GM11168 (cell line): ENCODE results near the gene TFAM.

Source experiments
- in situ Hi-C: fragments of 300-500 bp; cut with MboI; formaldehyde crosslinking; loops from one replicate; pipeline ENCODE4 v1.12.0; 2022; ENCODE audit warnings: low sequenced_read_pairs; ENCODE audit not compliant: unreplicated experiment

TFAM gene

GRCh38 chr10:58384999-58385783, at the start of gene TFAM:
Gene TFAM, plus strand, starts transcription at chr10:58385410. Its CDS starts 138 bp downstream, at chr10:58385548.
- in situ Hi-C loops, result loop anchor here (10.0 kb wide), 1 partner anchor 80 kb away; no protein-coding TSS in a partner anchor

GRCh38 chr10:58336242-58336641, 49.0 kb upstream of the TFAM start:
- in situ Hi-C loops, result no loop called here

DNA sequence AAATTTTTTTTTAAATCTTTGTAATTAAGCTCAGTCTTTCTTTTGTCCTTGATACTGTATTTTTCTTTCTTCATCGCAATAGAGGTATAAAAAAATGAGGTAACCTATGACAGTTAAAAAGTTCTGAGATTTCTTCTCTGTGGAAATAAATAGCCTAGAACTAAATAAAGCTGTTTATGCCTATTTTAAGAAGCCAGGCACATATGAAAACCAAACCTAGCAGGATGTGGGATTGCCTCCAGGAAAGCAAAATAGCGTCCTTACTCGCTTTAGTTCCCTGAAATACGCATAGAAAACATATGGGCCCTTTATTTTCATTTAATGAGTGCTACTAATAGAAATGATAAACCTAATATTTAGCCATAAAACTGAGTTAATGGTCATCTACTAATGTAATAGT, 43.8 kb upstream of the TFAM start:
- in situ Hi-C loops, result no loop called here

DNA sequence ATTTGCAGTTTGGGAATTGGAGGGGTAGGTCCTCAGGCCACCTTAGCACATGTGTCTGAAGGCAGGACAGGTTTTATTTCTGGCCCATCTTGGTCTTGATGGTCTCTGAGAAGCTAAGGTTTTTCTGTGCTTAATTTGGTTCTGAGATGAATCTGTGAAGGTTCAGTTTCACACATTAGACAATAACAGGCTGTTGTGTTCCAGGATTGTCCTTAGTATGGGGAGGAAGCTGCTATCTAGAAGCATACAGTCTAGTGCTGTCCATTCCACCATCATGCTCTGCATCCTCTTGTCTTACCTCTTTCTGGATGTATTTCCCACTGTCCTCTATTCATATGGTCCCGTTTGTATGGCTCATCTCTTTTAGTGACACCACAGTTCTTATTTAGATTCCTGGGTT, 43.3 kb upstream of the TFAM start:
- in situ Hi-C loops, result no loop called here

GRCh38 chr10:58347967-58348366, 37.2 kb upstream of the TFAM start:
- in situ Hi-C loops, result no loop called here

- in situ Hi-C loops, result no loop called here
These were observed 36.6 kb upstream of the TFAM start for GRCh38 chr10:58348571-58349033.

GRCh38 chr10:58350023-58350422, 35.2 kb upstream of the TFAM start:
- in situ Hi-C loops, result no loop called here

GRCh38 chr10:58350619-58351323, 34.4 kb upstream of the TFAM start:
- in situ Hi-C loops, result no loop called here

GRCh38 chr10:58351616-58352578, 33.3 kb upstream of the TFAM start:
- in situ Hi-C loops, result no loop called here

GRCh38 chr10:58352956-58353610, 32.1 kb upstream of the TFAM start:
- in situ Hi-C loops, result no loop called here

- in situ Hi-C loops, result no loop called here
These were observed 28.5 kb upstream of the TFAM start for GRCh38 chr10:58356756-58357155.

GRCh38 chr10:58358314-58358933, 26.8 kb upstream of the TFAM start:
- in situ Hi-C loops, result no loop called here

DNA sequence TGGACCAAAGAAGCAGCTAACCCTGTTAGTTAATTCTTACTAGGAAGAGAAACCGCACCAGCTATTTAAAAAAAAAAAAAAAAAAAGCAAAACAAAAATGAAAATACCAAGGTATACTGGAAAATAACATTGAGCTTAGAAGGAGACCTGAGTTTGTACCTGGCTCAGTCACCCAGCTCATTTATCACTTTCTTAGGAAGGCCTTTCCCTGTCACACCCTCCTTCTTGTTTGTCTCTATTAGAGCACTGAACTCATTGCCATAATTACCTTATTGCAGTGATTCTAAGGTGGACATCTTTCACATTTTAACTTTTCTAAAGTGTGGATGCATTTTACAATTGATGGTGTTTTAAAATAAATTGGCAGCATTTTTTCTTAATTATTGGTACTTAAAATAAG, 26.3 kb upstream of the TFAM start:
- in situ Hi-C loops, result no loop called here

DNA sequence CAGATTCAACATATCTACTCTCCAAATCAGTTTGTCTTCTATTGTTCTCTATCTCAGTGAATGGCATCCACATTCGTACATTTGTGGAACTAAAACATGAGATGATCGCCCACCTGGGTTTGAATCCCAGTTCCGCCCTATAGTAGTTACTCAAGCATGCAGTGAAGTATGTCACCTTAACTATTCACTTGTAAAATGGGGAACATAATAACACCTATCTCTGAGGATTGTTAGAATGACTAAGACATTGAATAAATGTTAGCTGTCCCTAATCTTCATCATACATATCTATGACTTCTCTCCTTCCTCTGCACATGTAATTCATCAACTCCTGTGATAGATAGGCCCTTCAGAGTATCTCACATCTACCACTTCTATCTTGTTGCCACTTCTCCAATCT, 25.7 kb upstream of the TFAM start:
- in situ Hi-C loops, result no loop called here

DNA sequence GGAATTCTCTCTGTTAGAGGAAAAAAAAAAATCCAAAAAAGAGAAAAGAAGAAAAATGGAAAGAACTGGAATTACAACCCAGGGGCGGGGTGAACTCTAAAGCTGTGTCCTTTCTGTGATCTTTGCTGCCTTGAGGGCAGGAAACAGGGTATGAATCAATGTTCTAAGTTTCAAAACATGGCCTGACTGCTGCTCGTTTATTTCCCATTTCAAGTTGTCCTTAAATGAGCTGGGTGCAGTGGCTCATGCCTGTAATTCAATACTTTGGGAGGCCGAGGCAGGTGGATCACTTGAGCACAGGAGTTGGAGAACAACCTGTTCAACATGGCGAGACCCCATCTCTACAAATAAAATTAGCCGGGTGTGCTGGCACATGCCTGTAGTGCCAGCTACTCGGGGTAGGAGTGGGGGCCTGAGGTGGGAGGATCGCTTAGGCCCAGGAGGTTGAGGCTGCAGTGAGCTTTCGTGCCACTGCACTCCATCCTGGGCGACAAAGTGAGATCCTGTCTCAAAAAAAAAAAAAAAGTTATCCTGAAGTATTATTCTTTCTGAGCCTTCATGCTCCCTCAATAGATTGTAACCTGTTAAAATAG, 24.7 kb upstream of the TFAM start:
- in situ Hi-C loops, result no loop called here

GRCh38 chr10:58361353-58361752, 23.9 kb upstream of the TFAM start:
- in situ Hi-C loops, result no loop called here

GRCh38 chr10:58362027-58362789, 23.0 kb upstream of the TFAM start:
- in situ Hi-C loops, result no loop called here

DNA sequence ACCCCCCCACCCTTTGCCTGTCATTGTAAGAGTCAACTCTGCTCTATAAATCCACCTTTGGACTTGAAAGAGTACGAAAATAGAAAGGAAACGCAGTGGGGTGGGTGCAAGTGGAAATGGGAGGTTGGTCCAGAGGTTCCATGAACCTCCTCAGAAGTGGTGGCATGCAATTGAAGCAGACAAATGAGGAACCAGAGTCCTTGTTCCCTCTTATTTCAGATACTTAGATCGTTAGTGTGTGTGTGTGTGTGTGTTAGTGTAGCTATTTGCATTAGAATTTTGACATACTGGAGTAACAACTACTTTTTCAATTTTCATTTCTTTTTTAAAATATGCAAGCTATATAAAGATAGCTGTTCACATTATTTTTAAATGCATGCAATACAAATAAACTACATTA, 18.1 kb upstream of the TFAM start:
- in situ Hi-C loops, result no loop called here
